ENCODE measurements around the gene CYP1B1. TPM values are rescaled to one million over a fixed set of nuclear protein-coding genes. Genes with fewer than 3 reads are reported as not detected.
"Not testable (repeated sequence)": the region's sequence is repeated elsewhere in the genome, so short reads cannot be mapped to it uniquely, and the experiment has no call there.

The CYP1B1 gene
- polyA plus RNA-seq, 3 donors = 63.2 to 250 (median 162) TPM

DNA sequence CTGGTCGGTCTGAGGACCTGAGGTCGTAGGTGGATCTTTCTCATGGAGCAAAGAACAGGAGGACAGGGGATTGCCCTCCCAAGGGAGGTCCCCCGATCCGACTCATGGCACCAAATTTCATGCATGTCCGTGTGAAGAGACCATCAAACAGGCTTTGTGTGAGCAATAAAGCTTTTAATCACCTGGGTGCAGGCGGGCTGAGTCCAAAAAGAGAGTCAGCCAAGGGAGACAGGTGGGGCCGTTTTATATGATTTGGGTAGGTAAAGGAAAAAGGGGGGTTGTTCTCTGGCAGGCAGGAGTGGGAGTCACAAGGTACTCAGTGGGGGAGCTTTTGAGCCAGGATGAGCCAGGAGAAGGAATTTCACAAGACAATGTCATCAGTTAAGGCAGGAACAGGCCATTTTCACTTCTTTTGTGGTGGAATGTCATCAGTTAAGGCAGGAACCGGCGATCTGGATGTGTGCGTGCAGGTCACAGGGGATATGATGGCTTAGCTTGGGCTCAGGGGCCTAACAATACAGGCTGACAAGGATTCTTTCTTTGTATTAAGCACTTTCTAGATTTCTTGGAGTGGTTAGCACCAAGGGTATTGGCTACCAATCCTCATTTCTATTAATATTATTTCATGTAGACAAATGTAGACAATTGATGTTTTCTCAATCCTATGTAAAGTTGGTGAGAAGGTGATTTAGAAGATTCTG is 10.2 kb upstream of the CYP1B1 start:
- H3K9me3 ChIP-seq (replicated peaks in 1 of 2; ENCODE audit: control insufficient read depth in 1 of 2, insufficient read depth in 1 of 2, low read length in 2 of 2); H4K20me1 ChIP-seq (ENCODE audit: insufficient read depth, low read length); H3K27ac ChIP-seq (ENCODE audit: low read depth in 1 of 2, low read length in 2 of 2); H3K4me2 ChIP-seq (replicated peaks; ENCODE audit: extremely low read depth, low read length, poor library complexity, severe bottlenecking); H3K9me3 Mint-ChIP-seq; H3K9ac ChIP-seq (ENCODE audit: insufficient read depth, low read length, poor library complexity, severe bottlenecking); H3K79me2 ChIP-seq (ENCODE audit: insufficient read depth, low read length); H3K36me3 ChIP-seq (replicated peaks in 1 of 2; ENCODE audit: control insufficient read depth in 1 of 2, insufficient read depth in 2 of 2, low read length in 2 of 2); H3K4me3 ChIP-seq (replicated peaks in 1 of 3; ENCODE audit: low read depth in 2 of 3, low read length in 3 of 3); H2AFZ ChIP-seq (ENCODE audit: insufficient read depth, low read depth, low read length, poor library complexity, severe bottlenecking); DNase-seq; H3K27me3 ChIP-seq (ENCODE audit: control insufficient read depth in 2 of 2, insufficient read depth in 2 of 2, low read length in 2 of 2); intact Hi-C loops (cut with micrococcal nuclease): not testable (repeated sequence)
- peaks cover 19 to 31% (median 24%) of the 10 kb centered on the region in 3 donors for H3K27me3 Mint-ChIP-seq (ENCODE audit: low read depth in 3 of 3)
- WGBS (ENCODE audit: insufficient coverage) = 87% methylated on average over 9 of the region's 10 CpGs
- H3K4me3 Mint-ChIP-seq = peak overlapping the region in 1 of 2 donors; percentile 55
- peaks cover 7 to 13% of the 10 kb centered on the region in 2 donors for H3K36me3 Mint-ChIP-seq
- H3K4me1 Mint-ChIP-seq = peaks cover 71% of the 10 kb centered on the region
- peak overlapping the region in 1 of 7 donors; percentile 36 for H3K27ac Mint-ChIP-seq
- H3K4me1 ChIP-seq (ENCODE audit: control insufficient read depth in 1 of 2, insufficient read depth in 2 of 2, low read length in 2 of 2) = peaks cover 16 to 24% of the 10 kb centered on the region in 2 donors

DNA sequence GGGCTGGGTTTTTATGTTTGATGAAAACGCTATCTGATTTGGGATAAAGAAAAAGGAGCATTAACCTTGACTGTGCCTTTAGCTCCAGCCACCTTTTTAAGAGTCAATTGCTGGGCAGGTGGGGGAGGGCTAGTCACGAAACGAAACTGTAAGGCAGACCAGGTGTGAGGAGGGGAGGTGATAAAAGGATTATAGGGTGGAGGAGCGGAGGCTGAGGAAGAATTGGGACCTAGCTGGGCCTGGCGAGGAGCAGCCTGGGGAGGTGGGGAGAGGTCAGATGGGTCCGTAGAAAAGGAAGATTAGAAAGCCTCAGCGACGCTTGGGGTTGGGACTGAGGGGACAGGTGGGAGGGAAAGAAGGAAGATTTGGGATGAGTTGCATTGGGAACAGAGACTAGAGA is 8.6 kb upstream of the CYP1B1 start:
- H3K4me2 ChIP-seq (replicated peaks; ENCODE audit: extremely low read depth, low read length, poor library complexity, severe bottlenecking); H3K9me3 Mint-ChIP-seq; H3K27me3 ChIP-seq (ENCODE audit: control insufficient read depth in 2 of 2, insufficient read depth in 2 of 2, low read length in 2 of 2); H3K9me3 ChIP-seq (replicated peaks in 1 of 2; ENCODE audit: control insufficient read depth in 1 of 2, insufficient read depth in 1 of 2, low read length in 2 of 2); H3K27ac Mint-ChIP-seq; H2AFZ ChIP-seq (ENCODE audit: insufficient read depth, low read depth, low read length, poor library complexity, severe bottlenecking); H3K79me2 ChIP-seq (ENCODE audit: insufficient read depth, low read length); intact Hi-C loops (cut with micrococcal nuclease); DNase-seq; H3K9ac ChIP-seq (ENCODE audit: insufficient read depth, low read length, poor library complexity, severe bottlenecking); H3K4me3 ChIP-seq (replicated peaks in 1 of 3; ENCODE audit: low read depth in 2 of 3, low read length in 3 of 3); H3K36me3 ChIP-seq (replicated peaks in 1 of 2; ENCODE audit: control insufficient read depth in 1 of 2, insufficient read depth in 2 of 2, low read length in 2 of 2); H3K27ac ChIP-seq (ENCODE audit: low read depth in 1 of 2, low read length in 2 of 2); H4K20me1 ChIP-seq (ENCODE audit: insufficient read depth, low read length): not testable (repeated sequence)
- H3K4me1 ChIP-seq (ENCODE audit: control insufficient read depth in 1 of 2, insufficient read depth in 2 of 2, low read length in 2 of 2) = peaks cover 16 to 35% of the 10 kb centered on the region in 2 donors
- Mint-ChIP-seq H3K36me3 (peaks cover 9 to 15% of the 10 kb centered on the region in 2 donors), H3K27me3 (ENCODE audit: low read depth in 3 of 3) (peaks cover 28 to 40% (median 35%) of the 10 kb centered on the region in 3 donors), H3K4me1 (peaks cover 81% of the 10 kb centered on the region), H3K4me3 (peak overlapping the region in 1 of 2 donors; percentile 35)
- 91% methylated on average over 6 of the region's 8 CpGs for WGBS (ENCODE audit: insufficient coverage)

GRCh38 chr2:38082727-38083126 is 6.8 kb upstream of the CYP1B1 start:
- DNase-seq; H3K27ac ChIP-seq (ENCODE audit: low read depth in 1 of 2, low read length in 2 of 2); H3K9ac ChIP-seq (ENCODE audit: insufficient read depth, low read length, poor library complexity, severe bottlenecking); H3K36me3 ChIP-seq (replicated peaks in 1 of 2; ENCODE audit: control insufficient read depth in 1 of 2, insufficient read depth in 2 of 2, low read length in 2 of 2); H3K79me2 ChIP-seq (ENCODE audit: insufficient read depth, low read length); intact Hi-C loops (cut with micrococcal nuclease); H3K4me2 ChIP-seq (replicated peaks; ENCODE audit: extremely low read depth, low read length, poor library complexity, severe bottlenecking); H3K9me3 Mint-ChIP-seq; H3K27me3 ChIP-seq (ENCODE audit: control insufficient read depth in 2 of 2, insufficient read depth in 2 of 2, low read length in 2 of 2); H3K9me3 ChIP-seq (replicated peaks in 1 of 2; ENCODE audit: control insufficient read depth in 1 of 2, insufficient read depth in 1 of 2, low read length in 2 of 2); H2AFZ ChIP-seq (ENCODE audit: insufficient read depth, low read depth, low read length, poor library complexity, severe bottlenecking); H4K20me1 ChIP-seq (ENCODE audit: insufficient read depth, low read length); H3K4me3 ChIP-seq (replicated peaks in 1 of 3; ENCODE audit: low read depth in 2 of 3, low read length in 3 of 3): not testable (repeated sequence)
- Mint-ChIP-seq H3K36me3 (peaks cover 9 to 24% of the 10 kb centered on the region in 2 donors), H3K27ac (peak overlapping the region in 4 of 7 donors; percentile 70 to 85 (median 78)), H3K4me1 (peaks cover 73% of the 10 kb centered on the region), H3K4me3 (peak overlapping the region in 1 of 2 donors; percentile 62), H3K27me3 (ENCODE audit: low read depth in 3 of 3) (peaks cover 32 to 47% (median 38%) of the 10 kb centered on the region in 3 donors)
- WGBS (ENCODE audit: insufficient coverage) = 26% methylated on average over 5 of the region's 9 CpGs
- peaks cover 8 to 32% of the 10 kb centered on the region in 2 donors for H3K4me1 ChIP-seq (ENCODE audit: control insufficient read depth in 1 of 2, insufficient read depth in 2 of 2, low read length in 2 of 2)
